Measurements from ENCODE around the gene RNGTT. TPM values are rescaled to one million over a fixed set of nuclear protein-coding genes. Genes with fewer than 3 reads are reported as not detected.

The RNGTT gene
- total and polyA plus RNA-seq, 7 donors: 3.9 to 8.8 (median 7.9) TPM

DNA sequence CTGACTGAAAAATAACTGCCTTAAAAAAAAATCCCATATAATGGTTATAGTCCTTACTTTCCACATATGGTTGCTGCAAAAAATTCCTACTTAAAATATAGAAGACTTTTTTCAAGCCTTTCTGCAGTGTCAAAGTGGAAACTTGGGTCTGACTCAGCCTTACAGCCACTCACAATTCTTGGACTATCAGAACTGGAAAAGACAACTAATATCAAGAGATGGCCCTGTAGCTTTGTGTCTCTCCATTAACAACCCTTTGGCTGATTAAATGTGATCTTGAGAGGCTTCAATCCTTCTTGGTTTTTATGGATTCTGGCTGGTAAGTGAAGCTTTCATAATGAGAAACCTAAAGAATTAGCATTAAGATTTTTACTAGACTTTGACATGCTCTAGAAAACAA lies 307.8 kb downstream of the RNGTT start:
- ATAC-seq: no peak
- no peak overlapping the region for H3K27ac ChIP-seq
- peaks cover 0 to 2% of the 10 kb centered on the region in 2 donors for H3K36me3 ChIP-seq (ENCODE audit: insufficient read depth in 1 of 2, low read depth in 1 of 2)
- H3K27me3 ChIP-seq (ENCODE audit: insufficient read depth in 3 of 3, low read length in 2 of 3): no peaks in the 10 kb centered on the region
- intact Hi-C loops (cut with DNase I): no loop called here
- TF ChIP-seq, protein P1, sequence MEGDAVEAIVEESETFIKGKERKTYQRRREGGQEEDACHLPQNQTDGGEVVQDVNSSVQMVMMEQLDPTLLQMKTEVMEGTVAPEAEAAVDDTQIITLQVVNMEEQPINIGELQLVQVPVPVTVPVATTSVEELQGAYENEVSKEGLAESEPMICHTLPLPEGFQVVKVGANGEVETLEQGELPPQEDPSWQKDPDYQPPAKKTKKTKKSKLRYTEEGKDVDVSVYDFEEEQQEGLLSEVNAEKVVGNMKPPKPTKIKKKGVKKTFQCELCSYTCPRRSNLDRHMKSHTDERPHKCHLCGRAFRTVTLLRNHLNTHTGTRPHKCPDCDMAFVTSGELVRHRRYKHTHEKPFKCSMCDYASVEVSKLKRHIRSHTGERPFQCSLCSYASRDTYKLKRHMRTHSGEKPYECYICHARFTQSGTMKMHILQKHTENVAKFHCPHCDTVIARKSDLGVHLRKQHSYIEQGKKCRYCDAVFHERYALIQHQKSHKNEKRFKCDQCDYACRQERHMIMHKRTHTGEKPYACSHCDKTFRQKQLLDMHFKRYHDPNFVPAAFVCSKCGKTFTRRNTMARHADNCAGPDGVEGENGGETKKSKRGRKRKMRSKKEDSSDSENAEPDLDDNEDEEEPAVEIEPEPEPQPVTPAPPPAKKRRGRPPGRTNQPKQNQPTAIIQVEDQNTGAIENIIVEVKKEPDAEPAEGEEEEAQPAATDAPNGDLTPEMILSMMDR (IDR thresholded peaks at IDR 0.05): no peak
- DNase-seq: no peak
- no peaks in the 10 kb centered on the region for H3K4me1 ChIP-seq
- no peaks in the 10 kb centered on the region for H3K9me3 ChIP-seq
- no peak overlapping the region for H3K4me3 ChIP-seq

DNA sequence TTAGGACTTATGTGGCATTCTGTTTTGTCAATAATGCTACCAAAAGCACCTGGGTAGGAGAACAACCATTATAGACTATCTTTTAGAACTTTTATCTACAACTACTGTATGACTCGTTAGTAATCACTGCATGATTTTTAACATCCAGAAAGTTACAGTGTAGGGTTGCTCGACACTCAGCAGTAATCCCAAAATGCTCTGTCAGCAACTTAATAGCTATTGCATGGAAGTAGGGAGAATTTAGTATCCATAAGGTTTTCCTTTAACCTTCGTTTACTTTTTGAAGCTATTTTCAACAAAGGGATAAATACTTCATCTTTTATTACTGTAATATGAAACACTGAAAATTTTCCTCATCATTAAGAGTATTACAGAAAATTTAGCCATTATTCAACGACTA lies 309.5 kb downstream of the RNGTT start:
- no peaks in the 10 kb centered on the region for H3K27me3 ChIP-seq (ENCODE audit: insufficient read depth in 3 of 3, low read length in 2 of 3)
- no peak for ATAC-seq
- no peak overlapping the region for H3K27ac ChIP-seq
- H3K9me3 ChIP-seq: no peaks in the 10 kb centered on the region
- H3K36me3 ChIP-seq (ENCODE audit: insufficient read depth in 1 of 2, low read depth in 1 of 2): peaks cover 0 to 2% of the 10 kb centered on the region in 2 donors
- intact Hi-C loops (cut with DNase I): no loop called here
- TF ChIP-seq, protein P1 (IDR thresholded peaks at IDR 0.05): no peak
- DNase-seq: no peak
- H3K4me1 ChIP-seq: no peaks in the 10 kb centered on the region
- no peak overlapping the region for H3K4me3 ChIP-seq
- WGBS, 3 donors: 67 to 69% (median 69%) methylated on average over 4 of the region's 4 CpGs

DNA sequence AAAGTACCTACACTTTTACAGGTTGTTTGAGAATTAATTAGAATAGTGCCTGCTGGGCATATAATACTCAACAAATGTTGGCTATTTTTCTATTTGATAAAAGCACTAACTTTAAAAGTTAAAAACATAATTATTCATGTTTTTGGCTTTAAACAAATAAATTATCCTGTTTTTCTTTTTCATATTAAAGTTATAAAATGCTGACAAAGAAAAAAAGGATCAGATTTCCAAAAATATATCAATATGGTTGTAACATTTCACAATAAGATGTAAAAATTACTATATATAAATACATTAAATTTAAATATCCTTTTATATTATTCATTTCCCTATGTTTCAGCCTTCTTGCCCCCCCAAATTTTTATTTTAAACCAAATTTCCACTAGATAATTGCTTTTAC lies 312.0 kb downstream of the RNGTT start:
- no peaks in the 10 kb centered on the region for H3K27me3 ChIP-seq (ENCODE audit: insufficient read depth in 3 of 3, low read length in 2 of 3)
- intact Hi-C loops (cut with DNase I): no loop called here

DNA sequence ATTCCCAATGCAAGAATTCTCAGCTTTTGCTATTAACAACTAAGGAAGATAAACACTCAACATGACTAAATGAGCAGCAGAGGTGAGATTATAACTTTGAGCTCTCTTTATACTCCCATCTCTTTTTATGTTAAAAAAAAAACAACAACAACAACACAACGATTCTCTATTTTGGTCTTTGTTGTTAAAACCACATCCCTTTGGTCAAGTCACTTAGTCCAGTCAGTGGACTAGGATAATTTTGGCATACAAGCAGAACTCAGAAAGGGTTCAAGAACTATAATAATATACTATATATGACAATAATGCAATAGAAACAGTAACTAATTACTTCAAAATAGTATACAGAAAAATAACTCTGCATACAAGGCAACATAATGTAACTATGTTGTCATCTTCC lies 312.4 kb downstream of the RNGTT start:
- TF ChIP-seq, protein P1 (IDR thresholded peaks at IDR 0.05): no peak
- no peaks in the 10 kb centered on the region for H3K36me3 ChIP-seq (ENCODE audit: insufficient read depth in 1 of 2, low read depth in 1 of 2)
- no peaks in the 10 kb centered on the region for H3K4me1 ChIP-seq
- no peak overlapping the region for H3K27ac ChIP-seq
- no peak for ATAC-seq
- DNase-seq: no peak
- 75 to 93% (median 88%) methylated on average over 1 of the region's 1 CpG for WGBS, 3 donors
- H3K4me3 ChIP-seq: no peak overlapping the region
- H3K9me3 ChIP-seq: no peaks in the 10 kb centered on the region
- no peaks in the 10 kb centered on the region for H3K27me3 ChIP-seq (ENCODE audit: insufficient read depth in 3 of 3, low read length in 2 of 3)
- intact Hi-C loops (cut with DNase I): no loop called here

More for the DNA sequence above, 312.0 kb downstream of the RNGTT start:
- H3K9me3 ChIP-seq: no peaks in the 10 kb centered on the region
- H3K4me3 ChIP-seq: no peak overlapping the region
- H3K27ac ChIP-seq: no peak overlapping the region
- DNase-seq (no peak), ATAC-seq (no peak)
- no peaks in the 10 kb centered on the region for H3K4me1 ChIP-seq
- no peaks in the 10 kb centered on the region for H3K36me3 ChIP-seq (ENCODE audit: insufficient read depth in 1 of 2, low read depth in 1 of 2)
- TF ChIP-seq, protein P1 (IDR thresholded peaks at IDR 0.05): no peak

DNA sequence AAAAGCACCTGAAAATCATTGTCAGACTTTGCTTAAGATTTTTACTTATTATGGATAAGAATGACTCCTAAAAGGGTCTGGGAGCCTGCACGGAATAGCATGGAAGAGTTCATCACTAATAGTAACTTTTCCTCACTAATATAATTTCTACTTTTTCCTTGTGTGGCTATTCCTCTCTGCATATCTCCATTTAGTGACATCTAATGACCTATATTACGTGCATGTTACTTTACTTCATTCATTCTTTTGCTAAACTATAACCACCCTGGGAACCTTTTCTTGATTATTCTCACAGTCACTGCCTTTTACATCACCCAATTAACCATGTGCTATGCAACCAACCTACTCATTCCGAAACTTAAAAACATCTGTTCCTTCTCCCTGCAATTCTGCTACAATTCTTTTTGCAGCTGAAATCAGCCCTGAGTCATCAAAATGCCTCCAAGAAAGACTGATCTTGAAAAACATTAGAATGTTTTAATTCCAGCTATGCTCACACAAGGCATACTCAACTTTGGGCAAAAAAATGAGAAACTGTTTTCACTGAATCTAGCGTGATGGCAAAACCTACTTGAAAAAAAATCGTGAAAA lies 313.3 kb downstream of the RNGTT start:
- TF ChIP-seq, protein P1 (IDR thresholded peaks at IDR 0.05): no peak
- no peaks in the 10 kb centered on the region for H3K36me3 ChIP-seq (ENCODE audit: insufficient read depth in 1 of 2, low read depth in 1 of 2)
- H3K27ac ChIP-seq: no peak overlapping the region
- H3K9me3 ChIP-seq: no peaks in the 10 kb centered on the region
- whole genome bisulfite sequencing, 3 donors: 73 to 78% (median 74%) methylated on average over 5 of the region's 5 CpGs
- DNase-seq (no peak), ATAC-seq (no peak)
- no peak overlapping the region for H3K4me3 ChIP-seq
- H3K27me3 ChIP-seq (ENCODE audit: insufficient read depth in 3 of 3, low read length in 2 of 3): no peaks in the 10 kb centered on the region
- intact Hi-C loops (cut with DNase I): no loop called here
- no peaks in the 10 kb centered on the region for H3K4me1 ChIP-seq
